ENCODE results near the gene SPART.

The SPART gene

GRCh38 chr13:36356058-36356457, 9.9 kb upstream of the SPART start:
- no peaks in the 10 kb centered on the region for H3K36me3 ChIP-seq (ENCODE audit: insufficient read depth, low read length)
- no peaks in the 10 kb centered on the region for H3K4me1 ChIP-seq (ENCODE audit: insufficient read depth, low read length, poor library complexity, severe bottlenecking)
- H4K20me1 ChIP-seq (ENCODE audit: insufficient read depth, low read length, poor library complexity, severe bottlenecking), result no peaks in the 10 kb centered on the region
- H3K27me3 ChIP-seq (ENCODE audit: insufficient read depth, low read length, poor library complexity, severe bottlenecking), result no peaks in the 10 kb centered on the region
- no peak overlapping the region for H3K4me2 ChIP-seq (ENCODE audit: low read depth, low read length, poor library complexity, severe bottlenecking)
- H3K9ac ChIP-seq (ENCODE audit: low read depth, low read length, poor library complexity, severe bottlenecking), result no peak overlapping the region
- no peaks in the 10 kb centered on the region for H3K79me2 ChIP-seq (ENCODE audit: insufficient read depth, low read length)
- TF ChIP-seq, protein P1, sequence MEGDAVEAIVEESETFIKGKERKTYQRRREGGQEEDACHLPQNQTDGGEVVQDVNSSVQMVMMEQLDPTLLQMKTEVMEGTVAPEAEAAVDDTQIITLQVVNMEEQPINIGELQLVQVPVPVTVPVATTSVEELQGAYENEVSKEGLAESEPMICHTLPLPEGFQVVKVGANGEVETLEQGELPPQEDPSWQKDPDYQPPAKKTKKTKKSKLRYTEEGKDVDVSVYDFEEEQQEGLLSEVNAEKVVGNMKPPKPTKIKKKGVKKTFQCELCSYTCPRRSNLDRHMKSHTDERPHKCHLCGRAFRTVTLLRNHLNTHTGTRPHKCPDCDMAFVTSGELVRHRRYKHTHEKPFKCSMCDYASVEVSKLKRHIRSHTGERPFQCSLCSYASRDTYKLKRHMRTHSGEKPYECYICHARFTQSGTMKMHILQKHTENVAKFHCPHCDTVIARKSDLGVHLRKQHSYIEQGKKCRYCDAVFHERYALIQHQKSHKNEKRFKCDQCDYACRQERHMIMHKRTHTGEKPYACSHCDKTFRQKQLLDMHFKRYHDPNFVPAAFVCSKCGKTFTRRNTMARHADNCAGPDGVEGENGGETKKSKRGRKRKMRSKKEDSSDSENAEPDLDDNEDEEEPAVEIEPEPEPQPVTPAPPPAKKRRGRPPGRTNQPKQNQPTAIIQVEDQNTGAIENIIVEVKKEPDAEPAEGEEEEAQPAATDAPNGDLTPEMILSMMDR (conservative IDR thresholded peaks at IDR 0.05; ENCODE audit: low read length), result no peak
- TF ChIP-seq EZH2phosphoT487 (IDR thresholded peaks at IDR 0.05; ENCODE audit: borderline replicate concordance), result no peak
- no peak overlapping the region for H2AFZ ChIP-seq (ENCODE audit: low read length)
- no peak overlapping the region for H3K4me3 ChIP-seq (ENCODE audit: low read length, poor library complexity, severe bottlenecking)
- no peaks in the 10 kb centered on the region for H3F3A ChIP-seq (ENCODE audit: low read depth)
- no peaks in the 10 kb centered on the region for H3K9me3 ChIP-seq (ENCODE audit: insufficient read depth, low read depth, low read length)
- H3K9me2 ChIP-seq (replicated peaks; ENCODE audit: low read depth, low read length), result no peaks in the 10 kb centered on the region

DNA sequence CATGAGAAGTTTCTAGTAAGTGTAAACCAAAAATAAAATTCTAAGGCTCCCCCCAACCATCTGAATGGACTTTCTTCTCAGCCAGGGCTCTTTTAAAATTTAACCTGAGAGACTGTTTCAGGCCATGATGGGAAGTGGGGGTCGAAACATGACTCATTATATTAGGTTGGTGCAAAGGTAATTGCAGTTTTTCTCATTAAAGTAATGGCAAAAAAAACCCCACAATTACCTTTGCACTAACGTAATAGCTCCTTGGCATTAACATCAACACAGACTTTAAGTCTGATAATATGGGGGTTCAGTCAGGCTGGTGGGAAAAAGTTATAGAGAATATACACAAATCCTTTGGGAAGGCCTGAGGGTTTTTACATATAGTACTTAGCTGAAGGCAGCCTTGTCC, 9.4 kb upstream of the SPART start:
- Histone ChIP-seq H4K20me1 (ENCODE audit: insufficient read depth, low read length, poor library complexity, severe bottlenecking) (no peaks in the 10 kb centered on the region), H3K27me3 (ENCODE audit: insufficient read depth, low read length, poor library complexity, severe bottlenecking) (no peaks in the 10 kb centered on the region), H3K4me3 (ENCODE audit: low read length, poor library complexity, severe bottlenecking) (no peak overlapping the region), H3F3A (ENCODE audit: low read depth) (no peaks in the 10 kb centered on the region), H3K9me2 (replicated peaks; ENCODE audit: low read depth, low read length) (no peaks in the 10 kb centered on the region), H3K4me1 (ENCODE audit: insufficient read depth, low read length, poor library complexity, severe bottlenecking) (no peaks in the 10 kb centered on the region), H3K9ac (ENCODE audit: low read depth, low read length, poor library complexity, severe bottlenecking) (no peak overlapping the region), H3K4me2 (ENCODE audit: low read depth, low read length, poor library complexity, severe bottlenecking) (no peak overlapping the region), H3K9me3 (ENCODE audit: insufficient read depth, low read depth, low read length) (no peaks in the 10 kb centered on the region), H3K36me3 (ENCODE audit: insufficient read depth, low read length) (no peaks in the 10 kb centered on the region), H2AFZ (ENCODE audit: low read length) (no peak overlapping the region), H3K79me2 (ENCODE audit: insufficient read depth, low read length) (no peaks in the 10 kb centered on the region)
- TF ChIP-seq, protein P1 (conservative IDR thresholded peaks at IDR 0.05; ENCODE audit: low read length), result no peak
- TF ChIP-seq EZH2phosphoT487 (IDR thresholded peaks at IDR 0.05; ENCODE audit: borderline replicate concordance), result no peak

- TF ChIP-seq EZH2phosphoT487 (IDR thresholded peaks at IDR 0.05; ENCODE audit: borderline replicate concordance), result no peak
- TF ChIP-seq, protein P1 (conservative IDR thresholded peaks at IDR 0.05; ENCODE audit: low read length), result no peak
- Histone ChIP-seq H2AFZ (ENCODE audit: low read length) (no peak overlapping the region), H3K36me3 (ENCODE audit: insufficient read depth, low read length) (no peaks in the 10 kb centered on the region), H3K27me3 (ENCODE audit: insufficient read depth, low read length, poor library complexity, severe bottlenecking) (no peaks in the 10 kb centered on the region), H3K9me2 (replicated peaks; ENCODE audit: low read depth, low read length) (no peaks in the 10 kb centered on the region), H3F3A (ENCODE audit: low read depth) (no peaks in the 10 kb centered on the region), H3K4me3 (ENCODE audit: low read length, poor library complexity, severe bottlenecking) (no peak overlapping the region), H3K79me2 (ENCODE audit: insufficient read depth, low read length) (no peaks in the 10 kb centered on the region), H3K4me1 (ENCODE audit: insufficient read depth, low read length, poor library complexity, severe bottlenecking) (no peaks in the 10 kb centered on the region), H3K9ac (ENCODE audit: low read depth, low read length, poor library complexity, severe bottlenecking) (no peak overlapping the region), H3K4me2 (ENCODE audit: low read depth, low read length, poor library complexity, severe bottlenecking) (no peak overlapping the region), H3K9me3 (ENCODE audit: insufficient read depth, low read depth, low read length) (no peaks in the 10 kb centered on the region), H4K20me1 (ENCODE audit: insufficient read depth, low read length, poor library complexity, severe bottlenecking) (no peaks in the 10 kb centered on the region)
Observed at GRCh38 chr13:36354842-36355623, 8.8 kb upstream of the SPART start.
